SK-N-SH treated with all-trans-retinoic acid at 6 μM for 48 hours (cell line): ENCODE data around the gene CRTC3.

ENCODE experiments used
- ATAC-seq: fragments of 200-7000 bp; cut with Tn5 transposase; 3 replicates; pipeline ENCODE4 v1.9.1; 2020; ENCODE audit warnings: mild to moderate bottlenecking, moderate library complexity
- ARNTL ChIP-seq: fragments of 450-650 bp; formaldehyde crosslinking; IDR thresholded peaks from 2 replicates; pipeline ENCODE4 v1.5.0; 2020; ENCODE audit warnings: low read depth, mild to moderate bottlenecking, moderate library complexity, borderline replicate concordance
- BACH2 ChIP-seq: fragments of 250-450 bp; sonication (Bioruptor Pico); IDR thresholded peaks from 2 replicates; pipeline ENCODE4 v1.9.0; 2021; ENCODE audit warnings: mild to moderate bottlenecking, borderline replicate concordance
- CSDC2 ChIP-seq: fragments of 250-450 bp; sonication (Bioruptor Pico); IDR thresholded peaks from 2 replicates; pipeline ENCODE4 v1.5.0; 2020; ENCODE audit warnings: mild to moderate bottlenecking, moderate library complexity
- CSRNP3 ChIP-seq: fragments of 250-450 bp; sonication (Bioruptor Pico); IDR thresholded peaks from 2 replicates; pipeline ENCODE4 v1.5.1; 2021; ENCODE audit warnings: mild to moderate bottlenecking, moderate library complexity
- ESRRG ChIP-seq: fragments of 250-450 bp; sonication (Bioruptor Pico); IDR thresholded peaks from 2 replicates; pipeline ENCODE4 v1.6.1; 2021; ENCODE audit warnings: mild to moderate bottlenecking
- GLIS3 ChIP-seq: fragments of 250-450 bp; sonication (Bioruptor Pico); IDR thresholded peaks from 2 replicates; pipeline ENCODE4 v1.5.0; 2020; ENCODE audit warnings: mild to moderate bottlenecking, moderate library complexity
- ISL1 ChIP-seq: fragments of 250-450 bp; sonication (Bioruptor Pico); IDR thresholded peaks from 2 replicates; pipeline ENCODE4 v2.1.2; 2022; ENCODE audit warnings: mild to moderate bottlenecking, moderate library complexity
- OSR1 ChIP-seq: fragments of 250-450 bp; sonication (Bioruptor Pico); IDR thresholded peaks from 2 replicates; pipeline ENCODE4 v1.8.0; 2022; ENCODE audit warnings: moderate library complexity, mild to moderate bottlenecking, inconsistent platforms
- PATZ1 ChIP-seq: fragments of 250-450 bp; sonication (Bioruptor Pico); IDR thresholded peaks from 2 replicates; pipeline ENCODE4 v1.8.0; 2020; ENCODE audit warnings: mild to moderate bottlenecking, moderate library complexity, borderline replicate concordance
- POU6F1 ChIP-seq: fragments of 250-450 bp; sonication (Bioruptor Pico); IDR thresholded peaks from 2 replicates; pipeline ENCODE4 v1.8.0; 2021; ENCODE audit warnings: low read depth, mild to moderate bottlenecking, moderate library complexity, borderline replicate concordance
- PPARA ChIP-seq: fragments of 250-450 bp; sonication (Bioruptor Pico); IDR thresholded peaks from 2 replicates; pipeline ENCODE4 v1.5.0; 2020; ENCODE audit warnings: mild to moderate bottlenecking, borderline replicate concordance
- SNAI2 ChIP-seq: fragments of 250-450 bp; sonication (Bioruptor Pico); IDR thresholded peaks from 2 replicates; pipeline ENCODE4 v1.5.0; 2020; ENCODE audit warnings: mild to moderate bottlenecking, moderate library complexity
- TCF4 ChIP-seq: fragments of 250-450 bp; sonication (Bioruptor Pico); IDR thresholded peaks from 2 replicates; pipeline ENCODE4 v1.8.0; 2021; ENCODE audit warnings: mild to moderate bottlenecking, moderate library complexity, borderline replicate concordance
- TOX ChIP-seq: fragments of 250-450 bp; sonication (Bioruptor Pico); IDR thresholded peaks from 2 replicates; pipeline ENCODE4 v1.8.0; 2021; ENCODE audit warnings: mild to moderate bottlenecking, moderate library complexity, borderline replicate concordance
- TSHZ2 ChIP-seq: fragments of 250-450 bp; sonication (Bioruptor Pico); IDR thresholded peaks from 2 replicates; pipeline ENCODE4 v1.5.0; 2020; ENCODE audit warnings: mild to moderate bottlenecking, moderate library complexity
- ZC3H10 ChIP-seq: fragments of 250-450 bp; sonication (Bioruptor Pico); IDR thresholded peaks from 2 replicates; pipeline ENCODE4 v1.5.1; 2021; ENCODE audit warnings: mild to moderate bottlenecking, moderate library complexity
- ZFP3 ChIP-seq: fragments of 250-450 bp; sonication (Bioruptor Pico); IDR thresholded peaks from 2 replicates; pipeline ENCODE4 v1.5.0; 2020; ENCODE audit warnings: mild to moderate bottlenecking, moderate library complexity
- ZFP30 ChIP-seq: fragments of 450-650 bp; formaldehyde crosslinking; IDR thresholded peaks from 2 replicates; pipeline ENCODE4 v1.5.0; 2022; ENCODE audit warnings: mild to moderate bottlenecking, moderate library complexity
- ZNF565 ChIP-seq: fragments of 450-650 bp; formaldehyde crosslinking; conservative IDR thresholded peaks from 2 replicates; pipeline ENCODE4 v1.5.0; 2020; ENCODE audit warnings: low read depth, mild to moderate bottlenecking, moderate library complexity
- ZNF70 ChIP-seq: fragments of 450-650 bp; formaldehyde crosslinking; IDR thresholded peaks from 2 replicates; pipeline ENCODE4 v1.5.0; 2020; ENCODE audit warnings: mild to moderate bottlenecking, moderate library complexity
- ZNF8 ChIP-seq: fragments of 450-650 bp; formaldehyde crosslinking; IDR thresholded peaks from 2 replicates; pipeline ENCODE4 v1.5.0; 2020; ENCODE audit warnings: mild to moderate bottlenecking, moderate library complexity

CRTC3 gene

GRCh38 chr15:90552162-90552928 lies 22.6 kb downstream of the CRTC3 start (continued):
- no peak for TF ChIP-seq CSRNP3 (CRISPR knock-in tag)
- TF ChIP-seq CSDC2 (CRISPR knock-in tag), result no peak
- no peak for TF ChIP-seq TSHZ2 (CRISPR knock-in tag)
- TF ChIP-seq ISL1, result no peak
- TF ChIP-seq PATZ1 (CRISPR knock-in tag), result no peak
- no peak for TF ChIP-seq ESRRG (CRISPR knock-in tag)
- no peak for TF ChIP-seq OSR1 (CRISPR knock-in tag)
- TF ChIP-seq GLIS3 (CRISPR knock-in tag), result no peak
- no peak for TF ChIP-seq TOX

- TF ChIP-seq TCF4 (no peak), CSRNP3 (CRISPR knock-in tag) (no peak), GLIS3 (CRISPR knock-in tag) (no peak), POU6F1 (no peak), ZNF565 (CRISPR knock-in tag) (no peak), ARNTL (CRISPR knock-in tag) (no peak), ZFP30 (CRISPR knock-in tag) (no peak), ESRRG (CRISPR knock-in tag) (no peak), SNAI2 (CRISPR knock-in tag) (no peak), ISL1 (no peak), BACH2 (no peak), PATZ1 (CRISPR knock-in tag) (no peak), ZC3H10 (CRISPR knock-in tag) (no peak), OSR1 (CRISPR knock-in tag) (no peak), TSHZ2 (CRISPR knock-in tag) (no peak), ZNF8 (CRISPR knock-in tag) (no peak), ZFP3 (CRISPR knock-in tag) (no peak), ZNF70 (no peak), CSDC2 (CRISPR knock-in tag) (no peak), PPARA (CRISPR knock-in tag) (no peak)
- peak; percentile 34; the same call in 2 of the 3 replicates for ATAC-seq
Observed at GRCh38 chr15:90552929-90553211, 23.1 kb downstream of the CRTC3 start.
